Activated B cell treated with CpG ODN at 0.5 μM for 24 hours (primary cell): ENCODE data around the gene DLG3. TPM values are rescaled to one million over a fixed set of nuclear protein-coding genes. Genes with fewer than 3 reads are reported as not detected.

Experiments
- ATAC-seq: fragments of 200-7000 bp; cut with Tn5 transposase; one replicate; pipeline ENCODE4 v1.10.0; 2021; ENCODE audit warnings: low read depth, mild to moderate bottlenecking, moderate library complexity
- CTCF ChIA-PET: fragments of 350-600 bp; sonication (Branson Sonifier 250); formaldehyde crosslinking; loops from one replicate; lab custom pipeline; 2021; ENCODE audit warnings: antibody characterized with exemption; lab: Charles Lee
- POLR2A ChIA-PET: fragments of 350-600 bp; sonication (Branson Sonifier 250); formaldehyde crosslinking; loops from one replicate; lab custom pipeline; 2021; ENCODE audit warnings: antibody characterized with exemption; lab: Charles Lee
- DNase-seq: peaks from one replicate; pipeline ENCODE4 v3.0.0; 2022
- H3K27ac Mint-ChIP-seq: one replicate; pipeline ENCODE4 v1.8.0; 2020; ENCODE audit warnings: mixed read lengths
- H3K27me3 Mint-ChIP-seq: one replicate; pipeline ENCODE4 v1.8.0; 2021; ENCODE audit warnings: mixed read lengths
- H3K36me3 Mint-ChIP-seq: one replicate; pipeline ENCODE4 v1.8.0; 2021; ENCODE audit warnings: low read depth, mixed read lengths
- H3K4me1 Mint-ChIP-seq: one replicate; pipeline ENCODE4 v1.8.0; 2021; ENCODE audit warnings: mixed read lengths
- H3K4me3 Mint-ChIP-seq: one replicate; pipeline ENCODE4 v1.8.0; 2020; ENCODE audit warnings: mild to moderate bottlenecking, mixed read lengths
- H3K9me3 Mint-ChIP-seq: one replicate; pipeline ENCODE4 v1.8.0; 2020; ENCODE audit warnings: mixed read lengths
- CTCF ChIP-seq: fragments of 200-600 bp; IDR thresholded peaks from one replicate; pipeline ENCODE4 v1.8.0; 2022; ENCODE audit warnings: antibody characterized with exemption, mild to moderate bottlenecking
- intact Hi-C: fragments of 100-400 bp; cut with micrococcal nuclease; formaldehyde crosslinking; loops from one replicate; pipeline ENCODE4 v1.15.1; 2024
- total RNA-seq: library from RNA; stranded (reverse); gene quantifications from 2 replicates; pipeline ENCODE4 v1.2.3, GENCODE V29; 2022

Gene DLG3
- total RNA-seq, 1 donor from 2014 or later: 2.4 TPM

- Mint-ChIP-seq H3K27me3 (no peaks in the 10 kb centered on the region), H3K9me3 (no peaks in the 10 kb centered on the region), H3K36me3 (no peaks in the 10 kb centered on the region), H3K27ac (no peak overlapping the region), H3K4me3 (no peak overlapping the region), H3K4me1 (no peaks in the 10 kb centered on the region)
- no peak for DNase-seq
- ATAC-seq: no peak
- ChIA-PET POLR2A (no interaction called here), CTCF (no interaction called here)
- TF ChIP-seq CTCF: no peak
- intact Hi-C loops: no loop called here
Measured at GRCh38 chrX:70426286-70427278, 18.1 kb upstream of the DLG3 start.

GRCh38 chrX:70427365-70427764 is 17.3 kb upstream of the DLG3 start:
- Mint-ChIP-seq H3K27ac (no peak overlapping the region), H3K27me3 (no peaks in the 10 kb centered on the region), H3K4me1 (no peaks in the 10 kb centered on the region), H3K36me3 (no peaks in the 10 kb centered on the region), H3K4me3 (no peak overlapping the region), H3K9me3 (no peaks in the 10 kb centered on the region)
- intact Hi-C loops: no loop called here
- TF ChIP-seq CTCF: no peak
- CTCF ChIA-PET: no interaction called here
- DNase-seq (no peak), ATAC-seq (no peak)
- POLR2A ChIA-PET: no interaction called here

GRCh38 chrX:70429759-70430158 is 14.9 kb upstream of the DLG3 start:
- Mint-ChIP-seq H3K36me3 (peaks cover 3% of the 10 kb centered on the region), H3K4me1 (peaks cover 8% of the 10 kb centered on the region), H3K9me3 (no peaks in the 10 kb centered on the region), H3K27ac (no peak overlapping the region), H3K27me3 (no peaks in the 10 kb centered on the region), H3K4me3 (no peak overlapping the region)
- DNase-seq: no peak
- CTCF ChIA-PET: no interaction called here
- intact Hi-C loops: loop anchor here (10.0 kb wide), 1 partner anchor 95 kb away; no protein-coding TSS in a partner anchor
- ATAC-seq: no peak
- POLR2A ChIA-PET: no interaction called here
- no peak for TF ChIP-seq CTCF

GRCh38 chrX:70432936-70433847 is 11.4 kb upstream of the DLG3 start:
- ATAC-seq (no peak), DNase-seq (no peak)
- CTCF ChIA-PET: interaction anchor here (0.6 to 1.4 kb wide), 7 partner anchors 18 to 300 kb away, joined by 3 to 7 read pairs (median 3); partner anchors contain the start of gene IGBP1
- intact Hi-C loops: loop anchor here (1.0 to 10.0 kb wide), 2 partner anchors 98 to 170 kb away; no protein-coding TSS in a partner anchor
- peaks cover 14% of the 10 kb centered on the region for H3K4me1 Mint-ChIP-seq
- H3K36me3 Mint-ChIP-seq: peaks cover 3% of the 10 kb centered on the region
- no peak overlapping the region for H3K27ac Mint-ChIP-seq
- no peak for TF ChIP-seq CTCF
- POLR2A ChIA-PET: interaction anchor here (0.6 to 2.4 kb wide), 3 partner anchors 19 to 300 kb away, joined by 3 to 16 read pairs (median 14); partner anchors contain the start of gene IGBP1
- no peaks in the 10 kb centered on the region for H3K27me3 Mint-ChIP-seq
- peak overlapping the region; percentile 89 for H3K4me3 Mint-ChIP-seq
- H3K9me3 Mint-ChIP-seq: no peaks in the 10 kb centered on the region
